Mucosa of stomach (tissue), 1 donor: ENCODE data around the gene SKP2.

Experiments used
- H3K27me3 ChIP-seq: one replicate; pipeline ENCODE4 v1.7.0; 2013; ENCODE audit warnings: mild to moderate bottlenecking, low read length; ENCODE audit not compliant: control insufficient read depth, insufficient read depth
- H3K36me3 ChIP-seq: one replicate; pipeline ENCODE4 v1.7.0; 2013; ENCODE audit warnings: low read length; ENCODE audit not compliant: control insufficient read depth, insufficient read depth
- H3K4me1 ChIP-seq: one replicate; pipeline ENCODE4 v1.7.0; 2013; ENCODE audit warnings: mild to moderate bottlenecking, low read length; ENCODE audit not compliant: control insufficient read depth, insufficient read depth
- H3K4me3 ChIP-seq: one replicate; pipeline ENCODE4 v1.7.0; 2013; ENCODE audit warnings: low read length
- H3K9ac ChIP-seq: one replicate; pipeline ENCODE4 v1.7.0; 2013; ENCODE audit warnings: mild to moderate bottlenecking, low read length, moderate library complexity
- H3K9me3 ChIP-seq: one replicate; pipeline ENCODE4 v1.7.0; 2013; ENCODE audit warnings: mild to moderate bottlenecking, low read length, moderate library complexity; ENCODE audit not compliant: control insufficient read depth
- donor health status: Pancreatic carcinoma.

The SKP2 gene

DNA sequence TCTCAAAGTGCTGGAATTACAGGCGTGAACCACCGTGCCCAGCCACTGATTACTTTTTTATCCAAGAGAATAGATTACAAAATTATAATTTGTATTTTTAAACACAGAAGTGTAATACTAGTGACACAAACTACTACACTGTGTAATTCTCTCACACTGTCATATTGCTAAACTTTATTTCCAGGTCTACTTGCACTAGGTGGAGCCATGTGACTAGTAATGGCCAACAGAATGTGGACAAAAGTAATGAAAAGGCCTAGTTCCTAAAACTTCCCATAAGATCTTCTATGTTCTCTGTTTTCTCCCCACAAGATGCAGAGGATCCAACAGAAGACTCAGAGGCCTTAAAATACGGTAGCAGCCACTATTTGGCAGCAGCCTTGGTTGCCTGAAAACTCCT, 62.5 kb downstream of the SKP2 start:
- H3K4me1 ChIP-seq: no peaks in the 10 kb centered on the region
- no peaks in the 10 kb centered on the region for H3K27me3 ChIP-seq
- H3K4me3 ChIP-seq: no peak overlapping the region
- no peak overlapping the region for H3K9ac ChIP-seq
- no peaks in the 10 kb centered on the region for H3K36me3 ChIP-seq
- no peaks in the 10 kb centered on the region for H3K9me3 ChIP-seq

DNA sequence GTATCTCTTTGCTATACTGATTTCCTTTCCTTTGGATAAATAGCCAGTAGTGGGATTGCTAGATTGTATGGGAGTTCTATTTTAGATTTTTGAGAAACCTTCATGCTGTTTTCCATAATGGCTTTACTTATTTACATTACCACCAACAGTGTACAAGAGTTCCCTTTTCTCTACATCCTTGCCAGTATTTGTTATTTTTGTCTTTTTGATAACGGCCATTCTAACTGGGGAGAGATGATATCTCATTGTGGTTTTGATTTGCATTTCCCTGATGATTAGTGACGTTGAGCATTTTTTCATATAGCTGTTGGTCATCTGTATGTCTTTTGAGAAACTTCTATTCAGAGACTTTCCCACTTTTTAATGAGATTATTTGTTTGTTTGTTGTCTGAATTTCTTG, 64.0 kb downstream of the SKP2 start:
- Histone ChIP-seq H3K4me3 (no peak overlapping the region), H3K4me1 (no peaks in the 10 kb centered on the region), H3K36me3 (no peaks in the 10 kb centered on the region), H3K9ac (no peak overlapping the region), H3K9me3 (no peaks in the 10 kb centered on the region), H3K27me3 (no peaks in the 10 kb centered on the region)

DNA sequence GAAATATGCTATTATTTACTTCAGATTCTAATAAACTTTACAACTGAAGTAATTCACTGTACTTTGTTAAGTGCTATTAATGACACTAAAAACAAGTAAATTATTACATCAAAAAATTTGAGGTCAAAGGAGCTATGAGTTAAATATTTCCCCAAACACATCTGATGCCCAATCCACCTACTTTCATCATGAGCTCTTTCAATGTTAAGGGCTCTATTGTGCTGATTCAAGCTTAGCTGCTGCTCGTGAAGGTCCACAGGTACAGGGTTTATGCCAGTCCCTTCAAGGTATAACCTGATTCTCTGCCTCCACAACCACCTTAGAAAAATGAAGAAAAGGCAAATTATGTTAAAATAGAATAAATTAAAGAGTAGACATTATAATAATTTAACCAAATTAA, 65.7 kb downstream of the SKP2 start:
- Histone ChIP-seq H3K36me3 (no peaks in the 10 kb centered on the region), H3K4me3 (no peak overlapping the region), H3K9me3 (no peaks in the 10 kb centered on the region), H3K27me3 (no peaks in the 10 kb centered on the region), H3K4me1 (no peaks in the 10 kb centered on the region), H3K9ac (no peak overlapping the region)

DNA sequence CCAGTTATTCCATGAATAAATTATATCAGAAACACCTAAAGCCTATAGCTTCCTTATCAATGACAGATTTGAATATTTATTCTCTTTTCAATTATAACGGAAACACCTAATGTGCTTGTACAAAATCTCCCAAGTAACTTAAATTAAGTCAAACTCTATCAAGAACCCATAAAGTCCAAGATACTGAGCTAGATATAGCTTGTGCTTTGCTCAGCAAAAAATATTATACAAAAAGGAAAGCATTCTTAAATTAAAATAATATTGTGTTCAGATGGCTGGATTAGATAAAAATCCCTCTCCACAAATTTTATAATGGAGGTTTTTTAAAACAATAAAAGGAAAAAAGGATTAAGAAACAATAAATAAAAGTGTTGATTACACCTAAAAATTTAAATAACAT, 66.1 kb downstream of the SKP2 start:
- H3K9ac ChIP-seq: no peak overlapping the region
- no peaks in the 10 kb centered on the region for H3K36me3 ChIP-seq

DNA sequence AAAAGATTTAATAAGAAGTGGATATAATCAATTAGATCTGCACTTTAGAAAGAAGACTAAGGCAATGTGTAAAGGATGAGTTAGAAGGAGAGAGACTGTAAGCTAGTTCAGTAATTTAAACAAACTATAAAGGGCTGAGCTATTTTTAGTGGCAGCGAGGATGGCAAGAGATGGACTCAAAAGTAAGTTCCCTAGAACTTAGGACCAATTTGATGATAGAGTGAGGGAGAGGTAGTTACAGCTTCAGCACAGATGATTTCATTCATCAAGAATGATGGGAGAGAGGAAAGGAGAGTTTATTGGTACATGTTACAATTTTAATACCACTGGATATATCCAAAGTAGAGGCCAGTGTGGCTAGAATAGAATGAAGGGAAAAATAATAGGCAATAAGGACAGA, 70.7 kb downstream of the SKP2 start:
- Histone ChIP-seq H3K9ac (no peak overlapping the region), H3K4me3 (no peak overlapping the region), H3K36me3 (no peaks in the 10 kb centered on the region), H3K4me1 (no peaks in the 10 kb centered on the region), H3K27me3 (no peaks in the 10 kb centered on the region), H3K9me3 (no peaks in the 10 kb centered on the region)

More for the DNA sequence above, 66.1 kb downstream of the SKP2 start:
- Histone ChIP-seq H3K9me3 (no peaks in the 10 kb centered on the region), H3K27me3 (no peaks in the 10 kb centered on the region), H3K4me3 (no peak overlapping the region), H3K4me1 (no peaks in the 10 kb centered on the region)

DNA sequence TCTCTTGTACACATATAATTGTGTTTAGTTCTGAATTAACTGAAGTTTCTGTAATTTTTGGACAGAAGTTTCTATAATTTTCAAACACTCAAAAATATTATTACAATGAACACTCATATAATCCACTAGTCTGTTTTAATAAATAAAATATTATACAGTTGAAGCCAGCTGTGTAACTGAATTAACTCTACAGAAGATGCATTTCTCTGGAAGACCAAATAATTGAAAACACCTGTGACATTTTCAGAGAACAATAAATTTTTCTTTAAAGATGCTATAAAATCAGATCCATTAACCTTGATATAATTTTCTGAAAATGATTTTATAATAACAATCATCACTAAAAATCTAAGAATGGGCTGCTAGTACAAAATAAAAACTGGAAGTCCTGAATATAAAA, 75.1 kb downstream of the SKP2 start:
- Histone ChIP-seq H3K36me3 (no peaks in the 10 kb centered on the region), H3K9ac (no peak overlapping the region), H3K9me3 (no peaks in the 10 kb centered on the region), H3K27me3 (no peaks in the 10 kb centered on the region), H3K4me3 (no peak overlapping the region), H3K4me1 (peaks cover 5% of the 10 kb centered on the region)

DNA sequence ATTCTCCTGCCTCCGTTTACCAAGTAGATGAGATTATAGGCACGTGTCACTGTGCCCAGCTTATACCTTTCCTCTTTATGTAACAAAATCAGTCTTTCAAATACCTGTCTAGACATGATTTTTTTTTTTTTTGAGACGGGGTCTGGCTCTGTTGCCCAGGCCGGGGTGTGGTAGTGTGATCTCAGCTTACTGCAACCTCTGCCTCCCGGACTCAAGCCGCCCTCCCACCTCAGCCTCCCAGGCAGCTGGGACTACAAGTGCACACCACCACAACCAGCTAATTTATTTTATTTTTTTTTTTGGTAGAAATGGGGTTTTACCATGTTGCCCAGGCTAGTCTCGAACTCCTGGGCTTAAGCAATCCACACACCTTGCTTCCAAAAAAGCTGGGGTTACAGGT, 76.6 kb downstream of the SKP2 start:
- H3K9me3 ChIP-seq: no peaks in the 10 kb centered on the region
- no peak overlapping the region for H3K4me3 ChIP-seq
- no peak overlapping the region for H3K9ac ChIP-seq
- no peaks in the 10 kb centered on the region for H3K36me3 ChIP-seq
- H3K27me3 ChIP-seq: no peaks in the 10 kb centered on the region
- peaks cover 14% of the 10 kb centered on the region for H3K4me1 ChIP-seq

DNA sequence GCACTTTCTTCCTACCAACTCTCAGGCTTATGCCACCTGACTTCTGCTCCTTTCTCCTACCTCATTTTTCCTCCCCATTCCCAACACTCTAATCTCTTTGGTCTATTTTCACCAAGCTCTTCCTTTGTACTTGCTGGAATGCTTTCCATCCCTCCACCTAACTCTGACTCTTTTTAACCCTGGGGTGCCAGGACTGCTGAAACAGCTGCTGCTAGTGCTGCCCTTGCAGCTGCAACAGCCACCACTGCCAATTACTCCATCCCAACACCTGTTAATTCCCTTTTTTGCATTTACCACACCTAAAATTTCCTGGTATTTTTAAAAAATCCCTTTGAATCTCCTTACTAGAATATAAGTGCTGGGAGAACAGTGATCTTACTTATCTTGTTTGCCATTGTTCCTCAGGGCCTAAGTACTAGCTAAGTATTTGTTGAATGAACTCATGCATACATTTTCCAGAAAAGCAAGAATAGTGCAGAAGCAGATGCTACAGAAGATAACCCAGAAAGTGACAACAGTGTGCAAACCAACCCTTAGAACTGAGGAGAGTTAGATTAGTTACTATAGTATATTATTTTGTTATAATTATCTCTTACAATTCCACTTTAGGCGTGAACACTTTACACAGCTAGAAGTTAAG, 78.4 kb downstream of the SKP2 start:
- no peak overlapping the region for H3K4me3 ChIP-seq
- H3K9ac ChIP-seq: no peak overlapping the region
- peaks cover 14% of the 10 kb centered on the region for H3K4me1 ChIP-seq
- H3K9me3 ChIP-seq: no peaks in the 10 kb centered on the region
- no peaks in the 10 kb centered on the region for H3K36me3 ChIP-seq
- no peaks in the 10 kb centered on the region for H3K27me3 ChIP-seq

DNA sequence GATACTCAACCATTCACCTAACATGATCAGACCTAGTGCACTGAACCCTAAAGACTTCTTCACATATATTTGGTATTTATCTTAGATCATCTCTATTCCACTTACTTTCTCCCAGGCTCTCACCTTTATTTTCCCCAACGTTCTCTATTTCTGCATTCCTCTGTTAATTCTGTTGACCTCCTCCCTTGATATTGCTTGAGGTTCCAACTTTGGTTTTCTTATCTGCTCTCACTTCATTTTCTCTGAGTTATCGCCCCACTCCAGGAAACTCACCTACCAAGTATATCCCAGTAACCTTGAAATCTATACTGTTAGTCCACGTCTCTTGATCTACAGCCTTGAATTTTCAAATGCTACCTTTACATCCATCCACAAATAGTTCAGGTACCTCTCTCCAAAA, 80.6 kb downstream of the SKP2 start:
- Histone ChIP-seq H3K9ac (no peak overlapping the region), H3K4me1 (peaks cover 14% of the 10 kb centered on the region), H3K9me3 (no peaks in the 10 kb centered on the region), H3K4me3 (no peak overlapping the region), H3K36me3 (no peaks in the 10 kb centered on the region), H3K27me3 (no peaks in the 10 kb centered on the region)
